Measurements from ENCODE around the gene CGB3. TPM values are rescaled to one million over a fixed set of nuclear protein-coding genes. Genes with fewer than 3 reads are reported as not detected.
"Not testable (repeated sequence)": the region's sequence is repeated elsewhere in the genome, so short reads cannot be mapped to it uniquely, and the experiment has no call there.

The CGB3 gene
- total RNA-seq, 2 donors from 2014 or later = not detected

GRCh38 chr19:49030323-49030722 is 6.2 kb upstream of the CGB3 start:
- H3K27ac Mint-ChIP-seq; DNase-seq (ENCODE audit: low spot score); H3K4me1 Mint-ChIP-seq (ENCODE audit: low read depth in 2 of 2); H3K4me3 Mint-ChIP-seq; H3K9me3 Mint-ChIP-seq; ATAC-seq; H3K36me3 Mint-ChIP-seq; H3K27me3 Mint-ChIP-seq: not testable (repeated sequence)

DNA sequence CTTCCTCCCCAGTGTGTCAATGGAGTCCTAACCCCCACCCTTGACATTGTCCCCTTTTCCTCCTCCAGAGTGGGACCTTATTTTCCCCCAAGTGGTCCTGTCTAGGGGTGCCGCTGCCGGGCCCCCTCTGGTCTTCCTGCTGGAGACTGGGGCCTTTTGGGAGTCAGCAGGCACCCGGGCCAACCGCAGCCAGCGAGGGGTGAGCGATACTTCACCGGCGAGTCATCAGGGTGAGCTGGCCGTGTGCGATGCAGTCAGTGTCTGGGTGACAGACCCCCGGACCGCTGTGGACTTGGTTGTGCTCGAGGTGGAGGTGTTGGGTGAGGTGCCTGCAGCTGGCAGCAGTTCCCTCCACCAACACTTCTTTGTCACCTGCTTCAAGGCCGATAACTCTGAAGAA is 5.6 kb upstream of the CGB3 start:
- H3K9me3 Mint-ChIP-seq; H3K4me1 Mint-ChIP-seq (ENCODE audit: low read depth in 2 of 2); DNase-seq (ENCODE audit: low spot score); H3K36me3 Mint-ChIP-seq; H3K27ac Mint-ChIP-seq; ATAC-seq; H3K27me3 Mint-ChIP-seq; H3K4me3 Mint-ChIP-seq: not testable (repeated sequence)

- H3K4me3 Mint-ChIP-seq = not testable (repeated sequence)
Observed at GRCh38 chr19:49028686-49029085, 4.6 kb upstream of the CGB3 start.

DNA sequence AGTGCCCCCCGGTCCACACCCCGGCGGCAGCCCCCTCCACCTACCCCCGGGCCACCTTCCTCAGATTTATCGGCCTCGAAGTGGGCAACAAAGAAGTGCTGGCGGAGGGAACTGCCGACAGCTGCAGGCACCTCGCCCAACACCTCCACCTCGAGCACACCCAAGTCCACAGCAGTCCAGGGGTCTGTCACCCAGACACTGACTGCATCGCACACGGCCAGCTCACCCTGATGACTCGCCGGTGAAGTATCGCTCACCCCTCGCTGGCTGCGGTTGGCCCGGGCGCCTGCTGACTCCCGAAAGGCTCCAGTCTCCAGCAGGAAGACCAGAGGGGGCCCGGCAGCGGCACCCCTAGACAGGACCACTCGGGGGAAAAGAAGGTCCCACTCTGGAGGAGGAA is 1.5 kb upstream of the CGB3 start:
- DNase-seq (ENCODE audit: low spot score); H3K36me3 Mint-ChIP-seq; ATAC-seq: not testable (repeated sequence)

More at GRCh38 chr19:49028686-49029085, 4.6 kb upstream of the CGB3 start:
- H3K27ac Mint-ChIP-seq; H3K9me3 Mint-ChIP-seq; DNase-seq (ENCODE audit: low spot score); H3K36me3 Mint-ChIP-seq; ATAC-seq; H3K27me3 Mint-ChIP-seq; H3K4me1 Mint-ChIP-seq (ENCODE audit: low read depth in 2 of 2): not testable (repeated sequence)

DNA sequence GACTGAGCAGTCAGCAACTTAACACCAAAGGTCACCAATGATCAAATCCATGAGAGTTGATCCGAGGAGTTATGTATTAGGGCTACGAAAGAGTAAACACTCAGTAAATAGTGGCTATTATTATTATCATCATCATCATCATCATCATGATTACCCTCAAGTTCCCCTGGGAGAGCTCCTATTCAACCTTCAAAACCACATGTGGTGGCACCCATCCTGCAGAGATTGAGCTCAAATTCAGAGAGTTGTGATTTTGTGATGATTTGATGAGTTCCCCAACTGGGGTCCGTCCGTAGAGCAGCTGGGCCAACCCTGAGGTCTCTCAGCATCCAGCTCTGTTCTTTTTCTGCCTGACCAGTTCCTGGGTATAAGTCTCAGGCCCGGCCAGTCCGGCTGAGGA is 955 bp upstream of the CGB3 start:
- DNase-seq (ENCODE audit: low spot score); H3K4me3 Mint-ChIP-seq; H3K36me3 Mint-ChIP-seq; H3K4me1 Mint-ChIP-seq (ENCODE audit: low read depth in 2 of 2); H3K27ac Mint-ChIP-seq; H3K9me3 Mint-ChIP-seq; ATAC-seq; H3K27me3 Mint-ChIP-seq: not testable (repeated sequence)

More for the DNA sequence above, 1.5 kb upstream of the CGB3 start:
- not testable (repeated sequence) for H3K27ac Mint-ChIP-seq; H3K4me3 Mint-ChIP-seq; H3K4me1 Mint-ChIP-seq (ENCODE audit: low read depth in 2 of 2); H3K27me3 Mint-ChIP-seq; H3K9me3 Mint-ChIP-seq

GRCh38 chr19:49022116-49022515 is 2.0 kb downstream of the CGB3 start:
- DNase-seq (ENCODE audit: low spot score) (no peak), ATAC-seq (no peak)
- H3K36me3 Mint-ChIP-seq = no peaks in the 10 kb centered on the region
- H3K9me3 Mint-ChIP-seq = no peaks in the 10 kb centered on the region
- peaks cover 0 to 6% of the 10 kb centered on the region in 2 donors for H3K27me3 Mint-ChIP-seq
- no peak overlapping the region for H3K27ac Mint-ChIP-seq
- H3K4me1 Mint-ChIP-seq (ENCODE audit: low read depth in 2 of 2) = peaks cover 17 to 22% of the 10 kb centered on the region in 2 donors
- no peak overlapping the region for H3K4me3 Mint-ChIP-seq

- Mint-ChIP-seq H3K27ac (no peak overlapping the region), H3K4me1 (ENCODE audit: low read depth in 2 of 2) (peaks cover 17 to 24% of the 10 kb centered on the region in 2 donors), H3K9me3 (no peaks in the 10 kb centered on the region), H3K36me3 (no peaks in the 10 kb centered on the region), H3K4me3 (peak overlapping the region; percentile 7), H3K27me3 (peaks cover 0 to 6% of the 10 kb centered on the region in 2 donors)
- ATAC-seq = peak; percentile 48 to 59
- DNase-seq (ENCODE audit: low spot score) = no peak
Observed at GRCh38 chr19:49020931-49021895, 2.9 kb downstream of the CGB3 start.

- H3K27me3 Mint-ChIP-seq = peaks cover 0 to 6% of the 10 kb centered on the region in 2 donors
- no peaks in the 10 kb centered on the region for H3K36me3 Mint-ChIP-seq
- H3K4me1 Mint-ChIP-seq (ENCODE audit: low read depth in 2 of 2) = peaks cover 17 to 28% of the 10 kb centered on the region in 2 donors
- H3K4me3 Mint-ChIP-seq = peak overlapping the region; percentile 89
- ATAC-seq = no peak
- DNase-seq (ENCODE audit: low spot score) = no peak
- H3K27ac Mint-ChIP-seq = no peak overlapping the region
- no peaks in the 10 kb centered on the region for H3K9me3 Mint-ChIP-seq
Observed at GRCh38 chr19:49020342-49020741, 3.8 kb downstream of the CGB3 start.

DNA sequence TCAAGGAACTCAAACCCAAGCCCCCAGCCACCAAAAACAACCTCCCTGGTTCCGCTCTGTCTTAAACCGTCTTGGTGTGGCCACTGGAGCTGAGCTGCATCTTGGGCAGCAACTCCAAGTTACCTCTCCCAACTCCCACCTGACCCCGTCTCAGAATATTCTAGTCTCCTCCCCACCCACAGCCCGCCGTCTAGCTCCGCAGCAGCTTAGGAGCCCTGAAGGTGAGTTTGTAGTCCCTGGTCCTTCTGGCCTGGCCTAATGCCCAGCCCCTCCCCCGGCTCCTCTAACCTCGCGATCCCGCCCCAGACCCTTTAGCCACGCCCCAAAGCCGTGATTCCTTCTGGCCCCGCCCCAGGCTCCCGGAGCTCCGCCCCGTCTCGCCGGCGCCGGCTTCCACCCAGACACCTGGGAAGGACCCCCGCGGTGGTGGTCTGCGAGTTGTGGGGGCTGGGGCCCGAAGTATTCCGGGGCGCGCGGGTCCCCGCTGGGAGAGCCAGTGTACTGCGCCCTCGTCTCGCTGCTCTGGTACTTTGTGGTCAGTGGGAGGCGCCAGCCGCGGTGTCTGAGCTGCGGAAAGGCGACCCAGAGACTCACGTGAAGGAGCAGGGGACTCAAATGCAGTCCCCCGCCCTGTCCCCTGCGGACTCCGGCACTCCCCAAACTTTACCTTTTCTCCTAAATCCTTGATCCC is 4.7 kb downstream of the CGB3 start:
- DNase-seq (ENCODE audit: low spot score) (no peak), ATAC-seq (peak; percentile 50 to 70)

DNA sequence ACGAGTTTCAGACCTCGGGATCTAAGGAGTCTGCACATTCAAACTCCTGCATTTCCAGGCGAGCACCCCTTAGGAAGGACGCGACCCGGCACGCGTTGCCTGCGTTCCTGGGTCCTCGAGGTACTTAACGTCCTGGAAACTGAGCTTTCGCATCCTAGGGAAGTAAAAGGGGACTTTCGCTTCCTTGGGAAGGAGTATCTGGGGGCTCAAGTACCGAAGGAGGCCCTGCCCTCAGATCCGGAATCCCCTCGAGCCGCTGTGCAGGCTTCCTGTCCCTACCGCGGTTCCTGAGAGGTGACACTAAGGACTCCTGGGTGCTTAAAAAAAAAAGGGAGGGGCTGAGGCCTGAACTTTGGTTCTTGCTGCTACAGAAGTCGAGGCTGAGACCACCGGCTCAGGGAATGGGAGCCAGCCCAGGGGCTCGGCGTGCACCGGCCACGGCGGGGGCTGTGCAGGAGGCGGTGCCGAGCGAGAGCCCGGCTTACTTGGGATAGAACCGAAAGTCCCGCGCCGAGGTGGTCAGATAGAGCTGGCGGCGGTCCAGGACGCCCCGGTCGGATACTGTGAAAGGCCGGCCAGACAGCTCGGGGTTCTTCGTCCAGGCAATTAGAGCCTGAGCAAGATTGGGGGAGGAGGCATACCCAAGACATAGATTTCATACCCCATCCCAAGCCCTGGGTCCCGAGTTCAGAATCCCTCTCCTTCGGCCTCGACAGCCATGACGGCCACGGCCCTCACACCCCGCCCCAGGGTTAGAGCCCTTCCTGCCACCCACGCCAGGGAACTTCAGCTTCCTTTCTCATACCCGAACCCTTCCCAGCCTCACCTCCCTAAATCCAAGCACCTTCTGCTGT is 5.5 kb downstream of the CGB3 start:
- H3K9me3 Mint-ChIP-seq; DNase-seq (ENCODE audit: low spot score); H3K27me3 Mint-ChIP-seq; H3K36me3 Mint-ChIP-seq: not testable (repeated sequence)
- peak in 1 of 2 donors; percentile 25 for ATAC-seq
- Mint-ChIP-seq H3K4me1 (ENCODE audit: low read depth in 2 of 2) (peaks cover 17 to 28% of the 10 kb centered on the region in 2 donors), H3K27ac (peak overlapping the region; percentile 47 to 74), H3K4me3 (peak overlapping the region; percentile 89)

More for the DNA sequence above, 4.7 kb downstream of the CGB3 start:
- Mint-ChIP-seq H3K27ac (peak overlapping the region; percentile 47 to 74), H3K4me3 (peak overlapping the region; percentile 89), H3K36me3 (no peaks in the 10 kb centered on the region), H3K27me3 (peaks cover 0 to 6% of the 10 kb centered on the region in 2 donors), H3K9me3 (no peaks in the 10 kb centered on the region), H3K4me1 (ENCODE audit: low read depth in 2 of 2) (peaks cover 17 to 28% of the 10 kb centered on the region in 2 donors)

DNA sequence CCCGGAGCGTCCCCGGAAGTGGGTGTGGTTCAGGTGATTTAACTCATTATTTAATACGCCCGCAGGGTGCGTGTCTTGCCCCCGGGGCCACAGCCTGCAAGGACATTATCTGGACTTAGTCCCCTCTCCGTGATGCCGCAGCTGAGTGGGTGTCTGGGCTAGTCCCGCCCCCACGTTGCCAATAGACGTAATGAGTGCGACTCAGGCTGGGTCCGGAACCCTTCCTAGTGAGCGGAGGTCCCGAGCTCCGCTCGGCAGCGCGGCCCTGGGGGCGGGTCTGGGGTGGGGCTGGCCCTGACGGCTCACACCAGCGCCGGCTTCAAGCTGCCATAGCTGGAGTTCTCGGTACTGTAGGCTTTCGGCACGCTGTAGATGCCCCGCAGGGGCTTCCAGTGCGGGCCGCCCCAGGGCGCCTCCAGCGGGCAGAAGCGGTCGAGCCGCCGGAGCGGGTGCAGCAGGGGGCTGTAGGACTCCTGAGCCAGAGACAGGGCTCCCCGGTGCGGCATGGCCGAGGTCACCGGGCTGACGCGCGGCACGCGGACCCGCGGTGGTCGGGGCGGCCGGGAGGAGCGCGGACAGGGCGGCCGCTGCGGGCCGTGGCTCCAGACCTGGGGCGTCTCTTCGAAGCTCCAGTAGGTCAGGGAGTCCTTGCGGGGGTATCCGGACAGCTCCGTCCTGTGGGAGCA is 6.3 kb downstream of the CGB3 start:
- no peaks in the 10 kb centered on the region for H3K9me3 Mint-ChIP-seq
- peak overlapping the region; percentile 89 for H3K4me3 Mint-ChIP-seq
- H3K36me3 Mint-ChIP-seq = no peaks in the 10 kb centered on the region
- ATAC-seq (peak; percentile 78 to 81), DNase-seq (ENCODE audit: low spot score) (peak; percentile 74)
- no peak overlapping the region for H3K27ac Mint-ChIP-seq
- peaks cover 0 to 6% of the 10 kb centered on the region in 2 donors for H3K27me3 Mint-ChIP-seq
- H3K4me1 Mint-ChIP-seq (ENCODE audit: low read depth in 2 of 2) = peaks cover 17 to 28% of the 10 kb centered on the region in 2 donors

GRCh38 chr19:49017041-49017665 is 7.0 kb downstream of the CGB3 start, which contains the start of gene LHB:
LHB (minus strand) TSS chr19:49017091; CDS start chr19:49017081, 10 bp downstream.
- DNase-seq (ENCODE audit: low spot score) (no peak), ATAC-seq (no peak)
- no peak within 1 kb of the TSS for H3K27ac Mint-ChIP-seq

More at GRCh38 chr19:49017041-49017665, 7.0 kb downstream of the CGB3 start, which contains the start of gene LHB:
- peaks cover 17 to 28% of the 10 kb centered on the region in 2 donors for H3K4me1 Mint-ChIP-seq (ENCODE audit: low read depth in 2 of 2)
- H3K4me3 Mint-ChIP-seq = peak within 1 kb of the TSS; percentile 89
- H3K9me3 Mint-ChIP-seq = no peaks in the 10 kb centered on the region
- H3K36me3 Mint-ChIP-seq = no peaks in the 10 kb centered on the region
- H3K27me3 Mint-ChIP-seq = peaks cover 0 to 6% of the 10 kb centered on the region in 2 donors

Data from natural killer cell treated with Interleukin-12 subunit alpha and Interleukin-12 subunit beta and Interleukin-15 and Interleukin-18, amount 100 ng/mL, for 72 hours (primary cell).